Activated CD4-positive, alpha-beta T cell treated with anti-CD3 and anti-CD28 coated beads for 1 hour (primary cell): Measurements from ENCODE around the gene UNC45B.
"Not testable (repeated sequence)": the region's sequence is repeated elsewhere in the genome, so short reads cannot be mapped to it uniquely, and the experiment has no call there.

Experiments used
- DNase-seq: peaks from one replicate; pipeline ENCODE4 v3.0.0-alpha.2; 2020

Gene UNC45B

GRCh38 chr17:35147375-35147905 lies at the start of gene UNC45B:
UNC45B (plus strand) TSS chr17:35147817; CDS start chr17:35148264, 447 bp downstream.
- no peak for DNase-seq

- DNase-seq, result no peak
Measured at GRCh38 chr17:35099908-35100307, 47.7 kb upstream of the UNC45B start.

- DNase-seq, result no peak
Measured at GRCh38 chr17:35101036-35101435, 46.6 kb upstream of the UNC45B start.

DNA sequence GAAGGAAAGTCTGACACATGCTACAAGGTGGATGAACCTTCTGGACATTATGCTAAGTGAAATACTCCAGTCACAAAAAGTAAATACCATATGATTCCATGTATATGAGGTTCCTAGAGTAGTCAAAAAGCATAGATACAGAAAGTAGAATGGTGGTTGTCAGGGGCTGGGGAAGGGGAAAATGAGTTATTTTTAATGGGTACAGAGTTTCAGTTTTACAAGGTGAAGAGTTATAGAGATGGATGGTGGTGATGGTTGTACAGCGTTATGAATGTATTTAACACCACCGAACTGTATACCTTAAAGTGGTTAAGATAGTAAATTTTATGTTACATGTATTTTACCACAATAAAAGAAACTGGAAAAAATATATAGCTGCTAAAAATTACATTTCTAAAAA lies 45.9 kb upstream of the UNC45B start:
- DNase-seq, result no peak

- no peak for DNase-seq
Measured at GRCh38 chr17:35103271-35103670, 44.3 kb upstream of the UNC45B start.

GRCh38 chr17:35104844-35105450 lies 42.7 kb upstream of the UNC45B start:
- no peak for DNase-seq

DNA sequence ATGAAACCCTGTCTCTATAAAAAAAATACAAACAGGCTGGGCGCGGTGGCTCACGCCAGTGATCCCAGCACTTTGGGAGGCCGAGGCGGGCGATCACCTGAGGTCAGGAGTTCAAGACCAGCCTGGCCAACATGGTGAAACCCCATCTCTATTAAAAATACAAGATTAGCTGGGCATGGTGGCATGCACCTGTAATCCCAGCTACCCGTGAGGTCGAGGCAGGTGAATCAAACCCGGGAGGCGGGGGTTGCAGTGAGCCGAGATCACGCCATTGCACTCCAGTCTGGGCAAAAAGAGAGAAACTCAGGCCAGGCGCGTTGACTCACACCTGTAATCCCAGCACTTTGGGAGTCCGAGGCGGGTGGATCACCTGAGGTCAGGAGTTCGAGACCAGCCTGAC lies 36.8 kb upstream of the UNC45B start:
- not testable (repeated sequence) for DNase-seq

DNA sequence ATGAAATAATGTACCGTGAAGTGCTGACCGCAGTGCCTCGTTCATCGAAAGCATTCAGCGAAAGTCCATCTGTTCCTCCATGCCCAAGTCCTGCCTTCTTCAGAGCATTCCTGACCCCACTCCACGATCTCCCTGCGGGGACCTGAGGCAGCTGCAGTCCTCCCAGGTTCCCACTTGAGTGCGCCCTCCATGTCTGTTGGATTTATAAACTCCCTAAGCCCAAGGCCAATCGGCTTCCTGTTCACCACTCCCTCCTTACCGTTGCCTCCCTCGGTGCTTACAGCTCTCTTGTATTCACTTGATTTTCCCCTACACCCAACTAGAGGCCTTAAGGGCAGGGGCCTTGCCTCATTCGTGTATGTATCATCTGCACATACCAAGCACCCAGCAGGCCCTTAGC lies 30.8 kb upstream of the UNC45B start:
- DNase-seq, result no peak

DNA sequence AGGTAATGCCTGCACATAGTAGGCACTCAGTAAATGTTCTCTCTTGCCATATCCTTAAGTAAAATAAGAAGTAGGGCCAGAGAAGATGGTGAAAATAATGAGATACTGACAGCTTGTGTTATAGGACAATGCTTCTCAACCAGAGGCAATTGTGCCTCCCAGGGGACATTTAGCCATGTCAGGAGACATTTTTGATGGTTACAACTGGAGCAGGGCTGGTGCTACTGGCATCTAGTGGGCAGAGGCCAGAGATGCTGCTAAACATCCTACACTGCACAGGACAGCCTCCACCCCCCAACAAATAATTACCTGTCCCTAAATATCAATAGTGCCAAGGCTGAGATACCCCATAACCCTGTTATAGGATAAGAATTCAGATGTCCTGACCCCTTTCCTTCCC lies 29.6 kb upstream of the UNC45B start:
- no peak for DNase-seq

DNA sequence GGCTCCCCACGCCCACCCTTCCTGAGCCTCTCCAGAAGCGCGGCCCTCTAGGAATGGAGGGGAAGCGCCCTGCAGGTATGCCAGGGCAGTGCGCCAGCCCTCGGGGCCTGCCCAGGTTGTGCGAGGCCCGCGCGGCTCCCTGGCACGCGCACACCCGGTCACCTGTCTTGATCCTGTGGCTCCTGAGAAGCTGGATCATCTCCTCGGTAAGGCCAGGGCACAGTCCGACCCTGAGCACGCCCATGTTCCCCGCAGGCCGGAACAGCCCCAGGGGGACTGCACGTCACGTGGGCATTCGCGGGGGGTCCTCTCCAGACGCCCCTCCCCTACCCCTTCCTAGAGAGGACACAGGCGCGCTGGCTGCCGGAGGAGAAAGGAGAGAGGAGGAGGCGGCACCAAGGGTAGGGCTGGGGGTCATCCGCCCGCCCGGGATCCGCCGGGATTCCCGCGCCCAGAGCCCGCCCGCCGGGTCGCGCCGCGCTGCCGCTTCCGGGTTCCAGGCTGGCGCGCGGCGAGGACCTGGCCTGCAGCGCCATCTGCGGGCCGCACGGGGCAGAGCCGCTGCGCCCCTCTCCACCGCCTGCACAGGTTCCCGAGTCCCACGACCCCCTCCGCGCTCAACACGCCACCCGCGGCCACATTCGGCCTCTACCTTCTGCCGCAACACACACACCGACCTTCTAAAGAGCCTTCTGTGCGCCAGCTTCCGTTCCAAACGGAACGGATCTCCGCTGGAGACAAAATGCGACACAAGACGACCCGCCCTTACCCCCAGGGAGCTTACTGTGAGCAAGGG lies 28.0 kb upstream of the UNC45B start, which contains the start of gene RAD51D:
RAD51D (minus strand) TSS at position 491 of the 796 bp plus-strand sequence; CDS start at position 244, 247 bp downstream.
- DNase-seq, result peak; percentile 73

GRCh38 chr17:35121315-35121714 lies 26.3 kb upstream of the UNC45B start, which contains the start of gene FNDC8:
FNDC8 (plus strand) TSS chr17:35121615; CDS start chr17:35121694, 79 bp downstream.
- DNase-seq, result no peak

- no peak for DNase-seq
Measured at GRCh38 chr17:35127751-35128514, 19.7 kb upstream of the UNC45B start.

DNA sequence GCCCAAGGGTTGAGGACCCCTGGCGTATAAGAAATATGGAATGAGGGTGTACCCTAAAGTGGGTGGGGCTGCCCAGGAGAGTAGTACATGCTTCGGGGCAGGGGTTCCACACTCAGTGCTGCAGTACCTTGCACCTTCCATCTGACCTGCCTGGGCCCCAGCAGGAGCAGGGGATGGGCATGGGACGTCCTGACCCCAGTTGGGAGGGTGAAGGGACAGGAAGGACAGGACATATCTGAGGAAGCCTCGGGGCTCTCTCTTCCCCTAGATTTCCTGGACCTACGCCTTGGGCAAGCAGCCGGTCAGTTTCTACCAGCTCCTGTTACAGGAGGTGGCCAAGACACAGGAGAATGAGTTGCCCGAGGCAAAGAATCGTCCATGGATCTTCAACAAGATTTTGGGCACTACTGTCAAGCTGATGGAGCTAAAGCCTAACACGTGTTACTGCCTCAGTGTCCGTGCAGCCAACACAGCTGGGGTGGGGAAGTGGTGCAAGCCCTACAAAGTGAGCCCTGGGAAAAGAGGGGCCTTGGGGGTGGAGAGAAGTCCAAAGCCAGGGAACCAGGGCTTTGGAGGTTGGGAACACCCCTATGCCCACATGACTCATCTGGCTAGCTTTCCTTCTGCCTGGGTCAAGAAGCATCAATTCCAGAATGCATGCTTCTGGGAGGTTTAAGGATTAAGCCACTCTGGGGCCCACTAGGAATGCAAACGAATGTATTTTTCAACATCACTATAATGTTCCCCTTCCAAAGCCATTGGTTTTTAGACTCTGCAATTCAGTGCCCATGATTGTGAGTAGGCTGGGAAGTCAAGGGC lies 18.3 kb upstream of the UNC45B start:
- DNase-seq, result no peak

- DNase-seq, result no peak
Measured at GRCh38 chr17:35129973-35130351, 17.7 kb upstream of the UNC45B start.

DNA sequence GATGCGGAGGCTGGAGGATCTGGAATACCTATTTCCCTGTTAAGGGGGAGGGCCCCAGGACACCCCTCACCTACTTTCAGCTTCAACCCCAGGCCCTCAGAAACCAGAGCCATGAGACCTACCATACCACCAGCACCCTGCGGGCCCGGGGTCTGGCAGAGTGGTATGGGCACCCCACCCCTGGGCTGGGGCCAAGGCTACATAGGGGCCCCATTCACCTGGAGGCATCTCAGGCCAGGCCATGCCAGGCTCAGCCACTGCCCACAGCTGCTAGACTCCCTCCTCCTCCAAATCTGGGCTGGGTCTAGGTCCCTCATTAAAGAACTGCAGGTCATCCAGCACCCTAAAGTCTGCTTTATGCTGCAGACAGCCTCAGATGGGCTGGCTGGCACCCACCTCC lies 17.2 kb upstream of the UNC45B start:
- DNase-seq, result no peak

GRCh38 chr17:35132099-35132498 lies 15.5 kb upstream of the UNC45B start:
- DNase-seq, result no peak

DNA sequence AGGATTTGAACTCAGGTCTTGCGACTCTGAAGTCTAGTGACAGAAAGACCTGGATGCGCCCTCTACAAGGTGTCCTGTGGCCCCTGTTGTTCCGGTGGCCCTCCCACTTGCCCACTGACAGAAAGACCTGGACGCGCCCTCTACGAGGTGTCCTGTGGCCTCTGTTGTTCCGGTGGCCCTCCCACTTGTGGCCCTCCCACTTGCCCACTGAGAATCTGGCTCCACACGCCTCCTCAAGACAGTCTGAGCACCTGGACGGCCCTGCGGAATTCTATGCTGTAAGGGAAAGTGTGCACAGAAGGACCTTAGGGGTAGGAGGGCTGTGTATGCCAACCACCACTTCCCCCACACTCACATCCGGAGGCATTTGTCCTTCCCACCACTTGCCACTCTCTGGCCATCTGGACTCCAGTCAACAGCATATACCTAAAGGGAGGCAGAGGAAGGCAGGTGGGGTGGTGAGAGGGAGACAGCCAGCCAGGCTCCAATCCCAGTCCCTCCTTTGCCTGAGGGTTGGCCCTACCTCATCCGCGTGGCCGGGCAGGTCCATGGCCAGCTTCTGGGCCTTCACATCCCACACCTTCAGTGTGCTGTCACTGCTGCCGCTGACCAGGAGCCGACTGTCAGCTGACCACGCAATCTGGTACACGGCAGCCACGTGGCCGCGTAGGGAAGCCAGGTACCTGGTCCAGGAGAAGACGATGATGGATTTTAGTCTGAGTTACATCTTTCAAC lies 14.6 kb upstream of the UNC45B start:
- DNase-seq, result no peak

GRCh38 chr17:35135322-35135721 lies 12.3 kb upstream of the UNC45B start:
- DNase-seq, result no peak

DNA sequence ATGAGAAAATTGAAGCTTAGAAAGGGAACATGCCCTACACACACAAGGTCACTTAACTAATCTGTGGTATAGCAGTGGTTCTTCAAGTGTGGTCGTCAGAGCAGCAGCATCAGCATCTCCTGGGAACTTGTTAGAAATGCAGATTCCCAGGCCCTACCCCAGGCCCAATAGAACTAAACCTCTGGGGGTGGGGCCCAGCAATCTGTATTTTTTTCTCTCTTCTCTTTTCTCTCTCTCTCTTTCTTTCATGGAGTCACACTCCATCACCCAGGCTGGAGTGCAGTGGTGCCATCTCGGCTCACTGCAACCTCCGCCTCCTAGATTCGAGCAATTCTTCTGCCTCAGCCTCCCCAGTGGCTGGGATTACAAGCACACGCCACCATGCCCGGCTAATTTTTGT lies 9.4 kb upstream of the UNC45B start:
- no peak for DNase-seq

- peak; percentile 84 for DNase-seq
Measured at GRCh38 chr17:35141681-35142466, 5.7 kb upstream of the UNC45B start, which contains the start of gene NLE1. NLE1 (minus strand) TSS chr17:35142303; CDS start chr17:35142275, 28 bp downstream.

GRCh38 chr17:35142467-35142796 lies 5.2 kb upstream of the UNC45B start:
- DNase-seq, result no peak
